K562 (cell line): ENCODE data around the gene CPPED1.

Experiments used
- CGGBP1 ChIP-seq: fragments of 250-450 bp; sonication (Bioruptor Pico); IDR thresholded peaks from 2 replicates; pipeline ENCODE4 v1.9.0; 2021; ENCODE audit warnings: mild to moderate bottlenecking
- CTCF ChIP-seq, 3 experiments: IDR thresholded peaks in 2 of 3; conservative IDR thresholded peaks in 1 of 3; 2 replicates each; pipeline ENCODE4 v1.5.1; 2011 to 2012; ENCODE audit warnings: low read length in 3 of 3, mild to moderate bottlenecking in 3 of 3, control low read depth in 2 of 3, improper control_type of control experiment in 1 of 3, inconsistent platforms in 1 of 3, low read depth in 1 of 3, mixed read lengths in 1 of 3, moderate library complexity in 1 of 3; ENCODE audit not compliant: insufficient read depth in 2 of 3
- KDM1A ChIP-seq, 2 experiments: fragments of 450-650 bp; IDR thresholded peaks; 2 replicates each; pipeline ENCODE4 v1.6.1; 2016; ENCODE audit warnings: mild to moderate bottlenecking in 2 of 2
- MAX ChIP-seq: sonication (generic); formaldehyde crosslinking; IDR thresholded peaks from 2 replicates; pipeline ENCODE4 v1.9.0; 2022; ENCODE audit warnings: mild to moderate bottlenecking, missing genetic modification reagents
- NFIC ChIP-seq: fragments of 450-650 bp; IDR thresholded peaks from 2 replicates; pipeline ENCODE4 v1.6.1; 2017; ENCODE audit warnings: mild to moderate bottlenecking, inconsistent platforms
- PHF21A ChIP-seq: fragments of 450-650 bp; IDR thresholded peaks from 2 replicates; pipeline ENCODE4 v1.6.1; 2017; ENCODE audit warnings: low read depth, borderline replicate concordance
- SMAD4 ChIP-seq: fragments of 250-450 bp; sonication (Bioruptor Pico); conservative IDR thresholded peaks from 2 replicates; pipeline ENCODE4 v1.8.0; 2021; ENCODE audit warnings: inconsistent platforms, mild to moderate bottlenecking, moderate library complexity
- SRF ChIP-seq, 2 experiments: fragments of 250-450, 450-650 bp in 1 of 2; sonication (Bioruptor Pico) in 1 of 2; sonication (generic) in 1 of 2; formaldehyde crosslinking; IDR thresholded peaks; 2 replicates each; pipeline versions ENCODE4 v1.5.0 to v1.5.1; 2020 to 2022; ENCODE audit warnings: mild to moderate bottlenecking in 1 of 2, missing genetic modification reagents in 1 of 2
- TEAD4 ChIP-seq, 2 experiments: sonication (generic) in 1 of 2; formaldehyde crosslinking in 1 of 2; IDR thresholded peaks; 2 replicates each; pipeline versions ENCODE4 v1.6.1 to v1.8.0; 2012 to 2022; ENCODE audit warnings: borderline replicate concordance in 1 of 2, inconsistent platforms in 1 of 2, low read length in 1 of 2, mild to moderate bottlenecking in 1 of 2, missing genetic modification reagents in 1 of 2
- ZNF318 ChIP-seq, 2 experiments: fragments of 450-650 bp; IDR thresholded peaks; 2 replicates each; pipeline ENCODE4 v1.6.1; 2016; ENCODE audit warnings: mild to moderate bottlenecking in 2 of 2, borderline replicate concordance in 1 of 2, low read depth in 1 of 2, moderate library complexity in 1 of 2

- TF ChIP-seq CTCF (IDR thresholded peaks at IDR 0.05 in 2 of 3, conservative IDR thresholded peaks at IDR 0.05 in 1 of 3; ENCODE audit: insufficient read depth in 2 of 3, low read depth in 1 of 3, low read length in 3 of 3) (no peak), SRF (CRISPR knock-in tag; IDR thresholded peaks at IDR 0.05) (no peak), SMAD4 (CRISPR knock-in tag) (no peak), KDM1A (IDR thresholded peaks at IDR 0.05) (no peak), PHF21A (no peak), NFIC (no peak), TEAD4 (IDR thresholded peaks at IDR 0.05; ENCODE audit: low read length) (no peak), TEAD4 (CRISPR knock-in tag; IDR thresholded peaks at IDR 0.05; ENCODE audit: borderline replicate concordance) (no peak), ZNF318 (IDR thresholded peaks at IDR 0.05; ENCODE audit: borderline replicate concordance in 1 of 2, low read depth in 1 of 2) (no peak), CGGBP1 (CRISPR knock-in tag) (no peak), MAX (CRISPR knock-in tag) (no peak)
These were observed 149.8 kb downstream of the CPPED1 start for GRCh38 chr16:12653820-12654392.
